ENCODE data around the gene TFEB. TPM values are rescaled to one million over a fixed set of nuclear protein-coding genes. Genes with fewer than 3 reads are reported as not detected.
"Not testable (repeated sequence)": the region's sequence is repeated elsewhere in the genome, so short reads cannot be mapped to it uniquely, and the experiment has no call there.

Gene TFEB
- total RNA-seq, 1 donor from 2014 or later = 37.8 TPM

DNA sequence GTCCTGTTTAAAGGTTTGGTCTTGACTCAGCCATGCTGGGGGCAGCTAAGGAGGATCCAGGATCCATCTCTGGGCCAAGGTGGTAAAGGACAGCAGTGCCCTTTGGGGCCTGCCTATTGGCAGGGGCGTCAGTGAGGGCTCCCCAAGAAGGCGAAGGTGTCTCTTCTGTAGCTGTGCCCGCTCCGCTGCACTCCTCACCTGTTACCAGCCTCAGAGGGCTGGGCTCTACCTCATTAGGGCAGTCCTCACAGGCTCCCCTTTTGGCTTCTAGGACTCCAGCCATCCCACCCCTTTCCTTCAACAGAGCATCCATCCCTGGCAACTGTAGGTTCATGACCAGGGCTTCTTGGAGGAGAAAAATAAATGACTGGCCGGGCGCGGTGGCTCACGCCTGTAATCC is 34.0 kb upstream of the TFEB start:
- Histone ChIP-seq H3K9me3 (no peaks in the 10 kb centered on the region), H3K4me3 (no peak overlapping the region), H3K36me3 (peaks cover 3 to 43% of the 10 kb centered on the region in 2 donors), H3K27me3 (no peaks in the 10 kb centered on the region), H3K4me1 (peaks cover 25% of the 10 kb centered on the region), H3K27ac (no peak overlapping the region)
- intact Hi-C loops (cut with DNase I) = no loop called here
- no peak for DNase-seq (ENCODE audit: extremely low spot score in 2 of 2)
- TF ChIP-seq POLR2A (IDR thresholded peaks at IDR 0.05) (no peak), POLR2AphosphoS5 (IDR thresholded peaks at IDR 0.05; ENCODE audit: insufficient read depth in 1 of 2, low read depth in 1 of 2) (no peak)
- TF ChIP-seq, protein P1, sequence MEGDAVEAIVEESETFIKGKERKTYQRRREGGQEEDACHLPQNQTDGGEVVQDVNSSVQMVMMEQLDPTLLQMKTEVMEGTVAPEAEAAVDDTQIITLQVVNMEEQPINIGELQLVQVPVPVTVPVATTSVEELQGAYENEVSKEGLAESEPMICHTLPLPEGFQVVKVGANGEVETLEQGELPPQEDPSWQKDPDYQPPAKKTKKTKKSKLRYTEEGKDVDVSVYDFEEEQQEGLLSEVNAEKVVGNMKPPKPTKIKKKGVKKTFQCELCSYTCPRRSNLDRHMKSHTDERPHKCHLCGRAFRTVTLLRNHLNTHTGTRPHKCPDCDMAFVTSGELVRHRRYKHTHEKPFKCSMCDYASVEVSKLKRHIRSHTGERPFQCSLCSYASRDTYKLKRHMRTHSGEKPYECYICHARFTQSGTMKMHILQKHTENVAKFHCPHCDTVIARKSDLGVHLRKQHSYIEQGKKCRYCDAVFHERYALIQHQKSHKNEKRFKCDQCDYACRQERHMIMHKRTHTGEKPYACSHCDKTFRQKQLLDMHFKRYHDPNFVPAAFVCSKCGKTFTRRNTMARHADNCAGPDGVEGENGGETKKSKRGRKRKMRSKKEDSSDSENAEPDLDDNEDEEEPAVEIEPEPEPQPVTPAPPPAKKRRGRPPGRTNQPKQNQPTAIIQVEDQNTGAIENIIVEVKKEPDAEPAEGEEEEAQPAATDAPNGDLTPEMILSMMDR (IDR thresholded peaks at IDR 0.05) = no peak

DNA sequence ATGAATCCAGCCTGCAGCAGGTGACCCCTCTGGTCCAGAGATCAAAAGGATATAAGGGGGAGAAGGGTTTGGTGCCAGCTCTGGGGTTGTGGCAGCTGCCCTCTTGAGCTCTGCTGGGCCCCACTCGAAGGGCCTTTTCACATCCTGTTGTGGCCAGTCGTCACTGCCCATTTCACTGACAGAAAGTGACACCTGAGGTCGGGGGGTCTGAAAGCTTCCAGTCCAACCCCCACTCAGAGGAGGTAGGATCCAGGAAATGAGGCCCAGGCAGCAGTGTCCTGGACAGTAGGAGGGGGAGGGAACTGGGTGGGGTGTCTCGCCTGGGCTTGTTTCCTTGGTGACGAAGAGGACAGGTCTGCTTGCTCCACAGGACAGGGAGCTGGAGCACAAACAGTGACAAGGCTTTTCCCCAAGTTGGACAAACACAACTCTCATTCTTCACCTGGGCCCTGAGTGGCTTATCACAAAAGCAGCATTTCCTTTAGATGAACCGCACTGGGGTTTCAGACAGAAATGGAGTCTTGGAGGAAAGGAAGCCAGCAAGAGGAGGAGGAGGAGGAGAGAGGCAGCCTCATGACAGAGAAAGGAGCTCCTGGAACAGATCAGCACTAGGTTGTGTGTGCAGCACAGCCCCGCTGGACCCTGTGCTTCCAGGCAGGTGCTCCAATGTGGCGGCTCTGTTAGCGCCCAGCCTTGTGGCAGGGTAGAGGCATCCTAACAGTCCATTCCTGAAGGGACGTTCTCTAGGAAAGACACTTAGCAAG is 33.3 kb upstream of the TFEB start:
- intact Hi-C loops (cut with DNase I) = no loop called here
- Histone ChIP-seq H3K36me3 (peaks cover 3 to 36% of the 10 kb centered on the region in 2 donors), H3K27ac (no peak overlapping the region), H3K27me3 (no peaks in the 10 kb centered on the region), H3K4me1 (peaks cover 25% of the 10 kb centered on the region), H3K4me3 (no peak overlapping the region), H3K9me3 (no peaks in the 10 kb centered on the region)
- no peak for DNase-seq (ENCODE audit: extremely low spot score in 2 of 2)
- TF ChIP-seq, protein P1 (IDR thresholded peaks at IDR 0.05) = no peak
- TF ChIP-seq POLR2A (IDR thresholded peaks at IDR 0.05) (no peak), POLR2AphosphoS5 (IDR thresholded peaks at IDR 0.05; ENCODE audit: insufficient read depth in 1 of 2, low read depth in 1 of 2) (no peak)

DNA sequence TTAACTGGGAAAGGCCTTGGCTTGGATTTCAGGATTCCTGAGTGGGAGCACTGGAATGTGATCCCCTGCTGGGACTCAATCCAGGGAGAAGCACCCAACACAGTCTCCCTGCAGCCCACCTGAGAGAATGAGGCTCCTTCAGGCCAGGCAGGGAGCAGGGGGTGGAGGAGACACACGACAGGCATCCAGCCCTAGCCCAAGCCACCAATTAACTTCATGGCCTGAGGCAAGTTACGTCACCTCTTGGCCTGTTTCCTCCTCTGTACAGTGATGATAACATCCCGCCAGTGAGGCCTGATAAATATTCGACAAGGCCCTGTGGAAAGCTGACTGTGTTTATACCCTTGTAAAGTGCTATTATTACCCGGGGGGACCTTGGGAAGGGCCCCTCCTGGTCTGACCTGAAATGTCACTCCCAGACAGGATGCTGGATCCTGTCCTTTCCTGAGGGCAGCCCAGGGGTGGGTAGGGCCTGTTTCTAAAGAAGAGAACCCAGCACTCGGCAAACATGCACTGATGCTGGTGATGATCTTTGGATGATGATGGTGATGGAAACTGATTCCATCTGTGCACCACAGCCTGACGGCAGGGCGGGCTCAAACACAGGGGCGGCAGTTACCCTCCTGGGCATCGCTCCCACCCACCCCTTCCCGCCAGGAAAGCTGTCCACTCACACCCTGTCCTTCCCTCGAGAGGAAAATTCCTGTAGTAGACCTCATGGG is 31.9 kb upstream of the TFEB start:
- TF ChIP-seq POLR2A (IDR thresholded peaks at IDR 0.05) (no peak), POLR2AphosphoS5 (IDR thresholded peaks at IDR 0.05; ENCODE audit: insufficient read depth in 1 of 2, low read depth in 1 of 2) (no peak)
- TF ChIP-seq, protein P1 (IDR thresholded peaks at IDR 0.05) = no peak
- peak overlapping the region; percentile 58 for H3K27ac ChIP-seq
- H3K4me1 ChIP-seq = peaks cover 25% of the 10 kb centered on the region
- no peaks in the 10 kb centered on the region for H3K9me3 ChIP-seq
- DNase-seq (ENCODE audit: extremely low spot score in 2 of 2) = no peak
- intact Hi-C loops (cut with DNase I) = no loop called here
- no peaks in the 10 kb centered on the region for H3K27me3 ChIP-seq
- H3K4me3 ChIP-seq = no peak overlapping the region
- peaks cover 1 to 22% of the 10 kb centered on the region in 2 donors for H3K36me3 ChIP-seq

DNA sequence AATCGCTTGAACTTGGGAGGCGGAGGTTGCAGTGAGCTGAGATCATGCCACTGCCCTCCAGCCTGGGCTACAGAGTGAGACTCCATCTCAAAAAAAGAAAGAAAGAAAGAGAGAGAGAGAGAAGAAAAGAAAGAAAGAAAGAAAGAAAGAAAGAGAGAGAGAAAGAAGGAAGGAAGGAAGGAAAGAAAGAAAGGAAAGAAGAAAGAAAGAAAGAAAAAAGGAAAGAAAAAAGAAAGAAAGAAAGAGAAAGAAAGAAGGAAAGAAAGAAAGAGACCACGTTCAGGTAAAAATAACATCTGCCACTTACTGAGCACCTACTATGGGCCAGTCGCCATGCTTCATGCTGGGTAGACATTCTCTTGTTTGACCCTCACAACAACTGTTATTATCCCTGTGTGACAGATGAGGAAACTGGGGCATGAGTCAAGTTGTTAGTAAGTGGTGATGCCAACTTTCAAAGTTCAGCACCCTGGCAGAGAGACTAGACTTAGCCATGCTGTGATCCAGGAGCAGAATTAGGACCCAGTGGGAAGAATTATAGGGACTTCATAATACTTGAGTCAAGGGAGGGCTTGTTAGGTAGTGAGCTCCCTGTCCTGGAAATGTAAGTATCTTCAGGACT is 30.7 kb upstream of the TFEB start:
- intact Hi-C loops (cut with DNase I); DNase-seq (ENCODE audit: extremely low spot score in 2 of 2): not testable (repeated sequence)
- H3K27ac ChIP-seq = peak overlapping the region; percentile 58

DNA sequence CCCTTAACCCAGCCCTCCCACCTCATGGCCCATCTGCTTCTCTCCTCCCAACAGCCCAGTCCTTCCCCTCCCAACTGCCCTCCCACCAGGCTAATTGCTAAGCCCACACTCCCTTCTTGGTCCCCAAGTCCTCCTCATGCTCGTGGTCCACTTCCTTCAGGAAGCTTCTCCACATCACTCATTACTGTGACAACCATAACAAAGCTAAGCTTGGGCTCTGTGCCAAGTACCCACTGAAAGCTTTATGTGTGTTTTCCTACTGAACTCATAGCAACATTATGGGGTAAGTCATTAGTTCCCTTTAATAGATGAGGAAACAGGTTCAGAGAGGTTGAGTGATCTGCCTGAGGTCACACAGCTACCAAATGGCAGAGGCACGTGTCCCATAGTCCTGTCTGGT is 28.1 kb upstream of the TFEB start:
- no peaks in the 10 kb centered on the region for H3K27me3 ChIP-seq
- no peak for DNase-seq (ENCODE audit: extremely low spot score in 2 of 2)
- H3K9me3 ChIP-seq = no peaks in the 10 kb centered on the region
- H3K36me3 ChIP-seq = no peaks in the 10 kb centered on the region
- H3K27ac ChIP-seq = no peak overlapping the region
- TF ChIP-seq POLR2AphosphoS5 (IDR thresholded peaks at IDR 0.05; ENCODE audit: insufficient read depth in 1 of 2, low read depth in 1 of 2) (no peak), POLR2A (IDR thresholded peaks at IDR 0.05) (no peak)
- TF ChIP-seq, protein P1 (IDR thresholded peaks at IDR 0.05) = no peak
- intact Hi-C loops (cut with DNase I) = no loop called here
- peaks cover 20% of the 10 kb centered on the region for H3K4me1 ChIP-seq
- no peak overlapping the region for H3K4me3 ChIP-seq

More for the DNA sequence above, 30.7 kb upstream of the TFEB start:
- H3K4me1 ChIP-seq = peaks cover 25% of the 10 kb centered on the region
- not testable (repeated sequence) for H3K27me3 ChIP-seq, H3K9me3 ChIP-seq, H3K4me3 ChIP-seq
- peaks cover 0 to 10% of the 10 kb centered on the region in 2 donors for H3K36me3 ChIP-seq
